ENCODE data around the gene GPC5.

GPC5 gene

DNA sequence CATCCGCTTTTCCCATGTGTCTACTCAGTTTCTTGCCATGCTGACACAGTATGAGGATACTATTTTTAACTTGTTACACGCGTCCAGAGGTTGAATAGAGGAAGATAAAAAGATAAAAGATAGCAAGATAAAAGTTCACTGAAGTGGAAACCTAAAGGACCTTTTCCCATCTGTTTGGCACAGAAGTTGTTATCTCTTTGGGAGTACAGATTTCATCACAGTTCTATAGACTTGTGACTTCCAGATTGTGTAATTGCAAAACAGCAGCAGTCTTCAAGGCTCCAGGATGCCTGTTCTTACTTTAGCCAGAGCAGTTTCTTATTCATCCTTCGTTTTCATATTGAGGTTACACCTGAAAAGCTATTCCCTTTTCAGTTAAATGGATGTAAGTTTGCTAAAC lies 369.2 kb downstream of the GPC5 start:
- H3K27ac ChIP-seq (ENCODE audit: low read depth, low read length) = no peak overlapping the region
- H3K4me3 ChIP-seq (ENCODE audit: low read depth, low read length) = no peak overlapping the region
- H4K91ac ChIP-seq (ENCODE audit: low read depth, low read length) = no peak overlapping the region
- H3K9ac ChIP-seq (ENCODE audit: low read length) = no peak overlapping the region
- no peak overlapping the region for H2AK5ac ChIP-seq (ENCODE audit: low read length)
- no peak overlapping the region for H4K8ac ChIP-seq (ENCODE audit: low read depth, low read length)
- no CpG with 5 or more reads among the region's 4 CpGs for WGBS (ENCODE audit: extremely low coverage, insufficient coverage, insufficient read length)
- H3K18ac ChIP-seq (ENCODE audit: low read length) = no peak overlapping the region
- H3K4ac ChIP-seq (ENCODE audit: low read depth, low read length) = no peak overlapping the region
- no peak overlapping the region for H2BK5ac ChIP-seq (ENCODE audit: low read depth, low read length, poor library complexity)
- no peak overlapping the region for H2BK12ac ChIP-seq (ENCODE audit: low read length)
- no peak overlapping the region for H2BK120ac ChIP-seq (ENCODE audit: insufficient read depth, low read length, poor library complexity)
- no peak overlapping the region for H2AFZ ChIP-seq (ENCODE audit: insufficient read depth, low read length, poor library complexity)
- no peaks in the 10 kb centered on the region for H3K9me3 ChIP-seq (ENCODE audit: insufficient read depth, low read depth, low read length)
- no peak overlapping the region for H3K14ac ChIP-seq (ENCODE audit: low read length)
- H3K79me1 ChIP-seq (ENCODE audit: low read length) = no peaks in the 10 kb centered on the region
- H3K27me3 ChIP-seq (ENCODE audit: insufficient read depth, low read length) = no peaks in the 10 kb centered on the region
- DNase-seq = no peak
- no peaks in the 10 kb centered on the region for H3K36me3 ChIP-seq (ENCODE audit: control insufficient read depth in 1 of 2, insufficient read depth in 2 of 2, low read length in 2 of 2)
- no peak overlapping the region for H3K4me2 ChIP-seq (ENCODE audit: low read length)
- H3K79me2 ChIP-seq (ENCODE audit: control insufficient read depth, insufficient read depth, low read length, poor library complexity) = no peaks in the 10 kb centered on the region
- no peak overlapping the region for H4K12ac ChIP-seq (ENCODE audit: low read depth, low read length)
- no peak overlapping the region for H3K23ac ChIP-seq (ENCODE audit: low read length)
- H3K4me1 ChIP-seq (ENCODE audit: control insufficient read depth in 1 of 2, insufficient read depth in 2 of 2, low read length in 2 of 2) = no peaks in the 10 kb centered on the region

DNA sequence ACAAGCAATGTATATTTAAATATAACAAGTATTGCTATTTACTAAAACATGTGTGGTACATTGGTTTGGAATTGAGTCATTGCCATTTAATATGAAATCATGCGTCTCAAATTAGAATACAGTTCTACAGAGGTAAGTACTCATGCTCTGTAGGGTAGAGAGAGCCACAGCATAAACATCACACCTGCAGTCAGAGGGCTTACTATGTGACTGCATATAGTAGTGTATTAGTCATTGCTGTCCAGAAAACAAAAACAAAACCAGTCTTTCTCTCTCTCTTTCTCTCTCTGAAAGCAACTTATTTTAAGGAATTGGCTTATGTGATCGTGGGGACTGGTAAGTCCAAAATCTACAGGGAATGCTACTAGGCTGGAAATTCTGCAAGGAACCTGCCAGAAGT lies 370.3 kb downstream of the GPC5 start:
- no CpG with 5 or more reads among the region's 2 CpGs for WGBS (ENCODE audit: extremely low coverage, insufficient coverage, insufficient read length)
- Histone ChIP-seq H2AK5ac (ENCODE audit: low read length) (no peak overlapping the region), H3K27me3 (ENCODE audit: insufficient read depth, low read length) (no peaks in the 10 kb centered on the region), H2BK5ac (ENCODE audit: low read depth, low read length, poor library complexity) (no peak overlapping the region), H4K12ac (ENCODE audit: low read depth, low read length) (no peak overlapping the region), H3K14ac (ENCODE audit: low read length) (no peak overlapping the region), H3K9me3 (ENCODE audit: insufficient read depth, low read depth, low read length) (no peaks in the 10 kb centered on the region), H3K23ac (ENCODE audit: low read length) (no peak overlapping the region), H3K4me1 (ENCODE audit: control insufficient read depth in 1 of 2, insufficient read depth in 2 of 2, low read length in 2 of 2) (no peaks in the 10 kb centered on the region), H3K36me3 (ENCODE audit: control insufficient read depth in 1 of 2, insufficient read depth in 2 of 2, low read length in 2 of 2) (no peaks in the 10 kb centered on the region), H3K79me1 (ENCODE audit: low read length) (no peaks in the 10 kb centered on the region), H3K4me2 (ENCODE audit: low read length) (no peak overlapping the region), H3K4ac (ENCODE audit: low read depth, low read length) (no peak overlapping the region), H2BK120ac (ENCODE audit: insufficient read depth, low read length, poor library complexity) (no peak overlapping the region), H3K79me2 (ENCODE audit: control insufficient read depth, insufficient read depth, low read length, poor library complexity) (no peaks in the 10 kb centered on the region), H3K27ac (ENCODE audit: low read depth, low read length) (no peak overlapping the region), H3K9ac (ENCODE audit: low read length) (no peak overlapping the region), H2BK12ac (ENCODE audit: low read length) (no peak overlapping the region), H2AFZ (ENCODE audit: insufficient read depth, low read length, poor library complexity) (no peak overlapping the region), H4K8ac (ENCODE audit: low read depth, low read length) (no peak overlapping the region), H4K91ac (ENCODE audit: low read depth, low read length) (no peak overlapping the region), H3K4me3 (ENCODE audit: low read depth, low read length) (no peak overlapping the region), H3K18ac (ENCODE audit: low read length) (no peak overlapping the region)
- DNase-seq = no peak

GRCh38 chr13:91771229-91771628 lies 372.8 kb downstream of the GPC5 start:
- WGBS (ENCODE audit: extremely low coverage, insufficient coverage, insufficient read length) = no CpG with 5 or more reads among the region's 1 CpG
- H3K27me3 ChIP-seq (ENCODE audit: insufficient read depth, low read length) = no peaks in the 10 kb centered on the region
- no peak overlapping the region for H2AK5ac ChIP-seq (ENCODE audit: low read length)
- no peaks in the 10 kb centered on the region for H3K36me3 ChIP-seq (ENCODE audit: control insufficient read depth in 1 of 2, insufficient read depth in 2 of 2, low read length in 2 of 2)
- no peak overlapping the region for H3K4me2 ChIP-seq (ENCODE audit: low read length)
- no peaks in the 10 kb centered on the region for H3K79me1 ChIP-seq (ENCODE audit: low read length)
- H3K4me3 ChIP-seq (ENCODE audit: low read depth, low read length) = no peak overlapping the region
- no peak overlapping the region for H2BK12ac ChIP-seq (ENCODE audit: low read length)
- no peaks in the 10 kb centered on the region for H3K79me2 ChIP-seq (ENCODE audit: control insufficient read depth, insufficient read depth, low read length, poor library complexity)
- no peak overlapping the region for H4K12ac ChIP-seq (ENCODE audit: low read depth, low read length)
- H3K4ac ChIP-seq (ENCODE audit: low read depth, low read length) = no peak overlapping the region
- no peak overlapping the region for H3K14ac ChIP-seq (ENCODE audit: low read length)
- H2AFZ ChIP-seq (ENCODE audit: insufficient read depth, low read length, poor library complexity) = no peak overlapping the region
- no peak overlapping the region for H2BK120ac ChIP-seq (ENCODE audit: insufficient read depth, low read length, poor library complexity)
- no peak overlapping the region for H3K23ac ChIP-seq (ENCODE audit: low read length)
- H2BK5ac ChIP-seq (ENCODE audit: low read depth, low read length, poor library complexity) = no peak overlapping the region
- no peak overlapping the region for H3K27ac ChIP-seq (ENCODE audit: low read depth, low read length)
- no peaks in the 10 kb centered on the region for H3K4me1 ChIP-seq (ENCODE audit: control insufficient read depth in 1 of 2, insufficient read depth in 2 of 2, low read length in 2 of 2)
- H3K9ac ChIP-seq (ENCODE audit: low read length) = no peak overlapping the region
- no peak overlapping the region for H4K91ac ChIP-seq (ENCODE audit: low read depth, low read length)
- H3K18ac ChIP-seq (ENCODE audit: low read length) = no peak overlapping the region
- H3K9me3 ChIP-seq (ENCODE audit: insufficient read depth, low read depth, low read length) = no peaks in the 10 kb centered on the region
- H4K8ac ChIP-seq (ENCODE audit: low read depth, low read length) = no peak overlapping the region
- DNase-seq = no peak

- no peaks in the 10 kb centered on the region for H3K79me1 ChIP-seq (ENCODE audit: low read length)
- no peak overlapping the region for H3K4ac ChIP-seq (ENCODE audit: low read depth, low read length)
- H2BK12ac ChIP-seq (ENCODE audit: low read length) = no peak overlapping the region
- H3K4me3 ChIP-seq (ENCODE audit: low read depth, low read length) = no peak overlapping the region
- H3K4me2 ChIP-seq (ENCODE audit: low read length) = no peak overlapping the region
- no peaks in the 10 kb centered on the region for H3K9me3 ChIP-seq (ENCODE audit: insufficient read depth, low read depth, low read length)
- no peak overlapping the region for H3K27ac ChIP-seq (ENCODE audit: low read depth, low read length)
- no CpG with 5 or more reads among the region's 3 CpGs for WGBS (ENCODE audit: extremely low coverage, insufficient coverage, insufficient read length)
- no peak for DNase-seq
- H3K18ac ChIP-seq (ENCODE audit: low read length) = no peak overlapping the region
- no peak overlapping the region for H3K9ac ChIP-seq (ENCODE audit: low read length)
- no peaks in the 10 kb centered on the region for H3K36me3 ChIP-seq (ENCODE audit: control insufficient read depth in 1 of 2, insufficient read depth in 2 of 2, low read length in 2 of 2)
- H3K23ac ChIP-seq (ENCODE audit: low read length) = no peak overlapping the region
- H2BK120ac ChIP-seq (ENCODE audit: insufficient read depth, low read length, poor library complexity) = no peak overlapping the region
- no peak overlapping the region for H3K14ac ChIP-seq (ENCODE audit: low read length)
- no peaks in the 10 kb centered on the region for H3K79me2 ChIP-seq (ENCODE audit: control insufficient read depth, insufficient read depth, low read length, poor library complexity)
- H4K91ac ChIP-seq (ENCODE audit: low read depth, low read length) = no peak overlapping the region
- no peak overlapping the region for H4K8ac ChIP-seq (ENCODE audit: low read depth, low read length)
- H3K27me3 ChIP-seq (ENCODE audit: insufficient read depth, low read length) = no peaks in the 10 kb centered on the region
- no peak overlapping the region for H4K12ac ChIP-seq (ENCODE audit: low read depth, low read length)
- no peaks in the 10 kb centered on the region for H3K4me1 ChIP-seq (ENCODE audit: control insufficient read depth in 1 of 2, insufficient read depth in 2 of 2, low read length in 2 of 2)
- H2BK5ac ChIP-seq (ENCODE audit: low read depth, low read length, poor library complexity) = no peak overlapping the region
- no peak overlapping the region for H2AK5ac ChIP-seq (ENCODE audit: low read length)
- H2AFZ ChIP-seq (ENCODE audit: insufficient read depth, low read length, poor library complexity) = no peak overlapping the region
These were observed 375.3 kb downstream of the GPC5 start for GRCh38 chr13:91773591-91774227.
